HEK293T (cell line): ENCODE measurements around the gene SLC36A3.

Source experiments
- ARNT ChIP-seq: fragments of 450-650 bp; IDR thresholded peaks from 2 replicates; pipeline ENCODE4 v1.6.1; 2017; ENCODE audit warnings: mild to moderate bottlenecking
- BHLHE40 ChIP-seq: fragments of 450-650 bp; IDR thresholded peaks from 2 replicates; pipeline ENCODE4 v1.6.1; 2016; ENCODE audit warnings: mild to moderate bottlenecking, moderate library complexity, borderline replicate concordance
- CTBP1 ChIP-seq: fragments of 450-650 bp; IDR thresholded peaks from 2 replicates; pipeline ENCODE4 v1.6.1; 2016; ENCODE audit warnings: borderline replicate concordance
- ELF4 ChIP-seq: fragments of 450-650 bp; IDR thresholded peaks from 2 replicates; pipeline ENCODE4 v1.6.1; 2017; ENCODE audit warnings: antibody characterized with exemption
- FOXA1 ChIP-seq: fragments of 450-650 bp; IDR thresholded peaks from 2 replicates; pipeline ENCODE4 v1.6.1; 2016; ENCODE audit warnings: mild to moderate bottlenecking
- FOXK2 ChIP-seq: fragments of 450-650 bp; IDR thresholded peaks from 2 replicates; pipeline ENCODE4 v1.6.1; 2016; ENCODE audit warnings: mild to moderate bottlenecking
- FOXM1 ChIP-seq: fragments of 450-650 bp; IDR thresholded peaks from 2 replicates; pipeline ENCODE4 v1.6.1; 2017; ENCODE audit warnings: mild to moderate bottlenecking, borderline replicate concordance
- HDGF ChIP-seq: fragments of 450-650 bp; IDR thresholded peaks from 2 replicates; pipeline ENCODE4 v1.6.1; 2017; ENCODE audit warnings: antibody characterized with exemption, borderline replicate concordance
- L3MBTL2 ChIP-seq: fragments of 450-650 bp; conservative IDR thresholded peaks from 2 replicates; pipeline ENCODE4 v1.6.1; 2016; ENCODE audit warnings: mild to moderate bottlenecking
- NFRKB ChIP-seq: fragments of 450-650 bp; IDR thresholded peaks from 2 replicates; pipeline ENCODE4 v1.6.1; 2016; ENCODE audit warnings: mild to moderate bottlenecking, moderate library complexity
- SP1 ChIP-seq: fragments of 450-650 bp; IDR thresholded peaks from 2 replicates; pipeline ENCODE4 v1.6.1; 2017
- SUZ12 ChIP-seq: fragments of 450-650 bp; IDR thresholded peaks from 2 replicates; pipeline ENCODE4 v1.6.1; 2016; ENCODE audit warnings: mild to moderate bottlenecking
- TARDBP ChIP-seq: fragments of 450-650 bp; IDR thresholded peaks from 2 replicates; pipeline ENCODE4 v1.6.1; 2016
- TF ChIP-seq, protein P1 (sequence below): fragments of 450-650 bp; IDR thresholded peaks from 2 replicates; pipeline ENCODE4 v1.6.1; 2016

- no peak for TF ChIP-seq ARNT
- TF ChIP-seq FOXM1 = no peak
- no peak for TF ChIP-seq SP1
- no peak for TF ChIP-seq BHLHE40
- no peak for TF ChIP-seq CTBP1
- TF ChIP-seq ELF4 = no peak
- no peak for TF ChIP-seq HDGF
- no peak for TF ChIP-seq TARDBP
- TF ChIP-seq L3MBTL2 = no peak
- TF ChIP-seq, protein P1, sequence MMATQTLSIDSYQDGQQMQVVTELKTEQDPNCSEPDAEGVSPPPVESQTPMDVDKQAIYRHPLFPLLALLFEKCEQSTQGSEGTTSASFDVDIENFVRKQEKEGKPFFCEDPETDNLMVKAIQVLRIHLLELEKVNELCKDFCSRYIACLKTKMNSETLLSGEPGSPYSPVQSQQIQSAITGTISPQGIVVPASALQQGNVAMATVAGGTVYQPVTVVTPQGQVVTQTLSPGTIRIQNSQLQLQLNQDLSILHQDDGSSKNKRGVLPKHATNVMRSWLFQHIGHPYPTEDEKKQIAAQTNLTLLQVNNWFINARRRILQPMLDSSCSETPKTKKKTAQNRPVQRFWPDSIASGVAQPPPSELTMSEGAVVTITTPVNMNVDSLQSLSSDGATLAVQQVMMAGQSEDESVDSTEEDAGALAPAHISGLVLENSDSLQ = no peak
- no peak for TF ChIP-seq FOXK2
- no peak for TF ChIP-seq SUZ12
- no peak for TF ChIP-seq FOXA1
- TF ChIP-seq NFRKB = no peak
Measured at GRCh38 chr5:151351671-151352070, 48.1 kb upstream of the SLC36A3 start.
